DOHH2 (cell line): Measurements from ENCODE around the gene PHAF1.

Source experiments
- EZH2phosphoT487 ChIP-seq: fragments of 200-600 bp; sonication (generic); IDR thresholded peaks from 2 replicates; pipeline ENCODE4 v1.6.1; 2017; ENCODE audit warnings: borderline replicate concordance, mild to moderate bottlenecking, antibody characterized with exemption, low read length, moderate library complexity, mixed read lengths
- TF ChIP-seq, protein P1 (sequence below): fragments of 200-600 bp; sonication (generic); IDR thresholded peaks from one replicate; pipeline ENCODE4 v1.5.1; 2014; ENCODE audit warnings: antibody characterized with exemption, mild to moderate bottlenecking, low read depth, low read length; ENCODE audit not compliant: poor library complexity, severe bottlenecking

DNA sequence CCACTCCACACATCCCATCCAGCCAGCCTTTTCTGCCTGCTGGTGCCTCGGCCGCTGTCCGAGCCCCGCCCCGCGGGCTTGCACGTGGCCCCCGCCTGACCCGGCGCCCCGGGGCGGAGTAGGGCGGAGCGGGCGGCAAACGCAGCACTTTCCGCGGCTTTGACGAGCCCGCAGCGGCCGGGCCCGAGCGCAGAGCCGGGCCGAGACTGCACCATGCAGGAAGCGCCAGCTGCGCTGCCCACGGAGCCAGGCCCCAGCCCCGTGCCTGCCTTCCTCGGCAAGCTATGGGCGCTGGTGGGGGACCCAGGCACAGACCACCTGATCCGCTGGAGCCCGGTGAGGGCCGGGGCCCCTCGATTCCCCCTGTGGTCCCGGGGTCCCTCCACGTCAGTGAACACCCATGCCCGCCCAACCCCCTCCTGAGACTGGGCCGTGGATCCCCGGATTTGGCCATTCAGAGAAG, 54.9 kb downstream of the PHAF1 start, which contains the start of gene HSF4:
- TF ChIP-seq, protein P1, sequence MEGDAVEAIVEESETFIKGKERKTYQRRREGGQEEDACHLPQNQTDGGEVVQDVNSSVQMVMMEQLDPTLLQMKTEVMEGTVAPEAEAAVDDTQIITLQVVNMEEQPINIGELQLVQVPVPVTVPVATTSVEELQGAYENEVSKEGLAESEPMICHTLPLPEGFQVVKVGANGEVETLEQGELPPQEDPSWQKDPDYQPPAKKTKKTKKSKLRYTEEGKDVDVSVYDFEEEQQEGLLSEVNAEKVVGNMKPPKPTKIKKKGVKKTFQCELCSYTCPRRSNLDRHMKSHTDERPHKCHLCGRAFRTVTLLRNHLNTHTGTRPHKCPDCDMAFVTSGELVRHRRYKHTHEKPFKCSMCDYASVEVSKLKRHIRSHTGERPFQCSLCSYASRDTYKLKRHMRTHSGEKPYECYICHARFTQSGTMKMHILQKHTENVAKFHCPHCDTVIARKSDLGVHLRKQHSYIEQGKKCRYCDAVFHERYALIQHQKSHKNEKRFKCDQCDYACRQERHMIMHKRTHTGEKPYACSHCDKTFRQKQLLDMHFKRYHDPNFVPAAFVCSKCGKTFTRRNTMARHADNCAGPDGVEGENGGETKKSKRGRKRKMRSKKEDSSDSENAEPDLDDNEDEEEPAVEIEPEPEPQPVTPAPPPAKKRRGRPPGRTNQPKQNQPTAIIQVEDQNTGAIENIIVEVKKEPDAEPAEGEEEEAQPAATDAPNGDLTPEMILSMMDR = no peak
- TF ChIP-seq EZH2phosphoT487 = no peak; the same call in 1 of the 2 replicates
